ENCODE data around the gene CPD.

GRCh38 chr17:30458371-30458770 is 79.6 kb downstream of the CPD start:
- TF ChIP-seq POLR2AphosphoS5 (IDR thresholded peaks at IDR 0.05; ENCODE audit: low read depth, low read length) (no peak), TAF1 (IDR thresholded peaks at IDR 0.05; ENCODE audit: borderline replicate concordance, low read depth, low read length) (no peak), POLR2A (IDR thresholded peaks at IDR 0.05; ENCODE audit: low read depth, low read length) (no peak)
